HepG2 (cell line): Measurements from ENCODE around the gene EMC9. TPM values are rescaled to one million over a fixed set of nuclear protein-coding genes. Genes with fewer than 3 reads are reported as not detected.

ENCODE experiments used
- ARNT ChIP-seq: fragments of 450-650 bp; IDR thresholded peaks from 2 replicates; pipeline ENCODE4 v1.6.1; 2017
- IKZF5 ChIP-seq: IDR thresholded peaks from 2 replicates; pipeline ENCODE4 v1.6.1; 2018; ENCODE audit warnings: missing genetic modification reagents, mild to moderate bottlenecking, missing compliant biosample characterization
- MIXL1 ChIP-seq: IDR thresholded peaks from 2 replicates; pipeline ENCODE4 v1.6.1; 2016
- PAX8 ChIP-seq: sonication (generic); formaldehyde crosslinking; IDR thresholded peaks from 2 replicates; pipeline ENCODE4 v1.8.0; 2022; ENCODE audit warnings: mild to moderate bottlenecking, missing genetic modification reagents, borderline replicate concordance
- STAT6 ChIP-seq: sonication (generic); formaldehyde crosslinking; IDR thresholded peaks from 2 replicates; pipeline ENCODE4 v1.4.0; 2020; ENCODE audit warnings: missing genetic modification reagents, mild to moderate bottlenecking, borderline replicate concordance
- ZFP90 ChIP-seq: sonication (generic); formaldehyde crosslinking; IDR thresholded peaks from 2 replicates; pipeline ENCODE4 v1.8.0; 2022; ENCODE audit warnings: missing genetic modification reagents, mild to moderate bottlenecking, inconsistent platforms, borderline replicate concordance
- ZNF138 ChIP-seq: sonication (generic); formaldehyde crosslinking; IDR thresholded peaks from 2 replicates; pipeline ENCODE4 v1.5.0; 2020; ENCODE audit warnings: mild to moderate bottlenecking, low read depth, missing genetic modification reagents
- ZNF337 ChIP-seq: sonication (generic); formaldehyde crosslinking; IDR thresholded peaks from 2 replicates; pipeline ENCODE4 v1.5.1; 2020; ENCODE audit warnings: missing genetic modification reagents, low read depth, mild to moderate bottlenecking, borderline replicate concordance
- ZNF496 ChIP-seq: sonication (generic); formaldehyde crosslinking; IDR thresholded peaks from 2 replicates; pipeline ENCODE4 v1.8.1; 2023; ENCODE audit warnings: mild to moderate bottlenecking, moderate library complexity, missing genetic modification reagents; ENCODE audit not compliant: insufficient replicate concordance
- ZNF703 ChIP-seq: sonication (generic); formaldehyde crosslinking; IDR thresholded peaks from 2 replicates; pipeline ENCODE4 v1.5.1; 2020; ENCODE audit warnings: missing genetic modification reagents, mild to moderate bottlenecking, moderate library complexity, borderline replicate concordance
- ZNF792 ChIP-seq: IDR thresholded peaks from 2 replicates; pipeline ENCODE4 v1.6.1; 2016
- ZNF878 ChIP-seq: sonication (generic); formaldehyde crosslinking; IDR thresholded peaks from 2 replicates; pipeline ENCODE4 v1.8.1; 2023; ENCODE audit warnings: mild to moderate bottlenecking, missing genetic modification reagents, moderate library complexity
- polyA plus RNA-seq, 8 experiments: library from polyadenylated mRNA; depleted of rRNA in 3 of 8; stranded (reverse) in 7 of 8; unstranded in 1 of 8; fragments of >200 nt; fragmentation: Illumina TruSeq in 4 of 8; extraction: Trizol in 4 of 8; gene quantifications; 2 replicates each; pipeline versions ENCODE4 v1.2.1 to v1.2.3, GENCODE V29; 2011 to 2016; ENCODE audit warnings: low read depth in 4 of 8, missing spikeins in 1 of 8, mixed read lengths in 1 of 8; ENCODE audit not compliant: insufficient read depth in 1 of 8
- total RNA-seq, 5 experiments: library from RNA; depleted of rRNA; stranded (reverse); fragments of >200 nt; fragmentation: Illumina TruSeq; extraction: Trizol; gene quantifications; 2 replicates each; pipeline ENCODE4 v1.2.3, GENCODE V29; 2016; ENCODE audit warnings: low read depth in 1 of 5
- TF ChIP-seq, protein P1 (sequence below): sonication (generic); formaldehyde crosslinking; IDR thresholded peaks from 2 replicates; pipeline ENCODE4 v1.5.0; 2020; ENCODE audit warnings: missing genetic modification reagents, mild to moderate bottlenecking, borderline replicate concordance
- TF ChIP-seq, protein P2 (sequence below): sonication (generic); formaldehyde crosslinking; IDR thresholded peaks from 2 replicates; pipeline ENCODE4 v1.4.0; 2020; ENCODE audit warnings: mild to moderate bottlenecking, missing genetic modification reagents
- TF ChIP-seq, protein P3 (sequence below): sonication (generic); formaldehyde crosslinking; IDR thresholded peaks from 2 replicates; pipeline ENCODE4 v1.8.1; 2022; ENCODE audit warnings: mild to moderate bottlenecking, missing genetic modification reagents
- TF ChIP-seq, protein P4 (sequence below): sonication (generic); formaldehyde crosslinking; IDR thresholded peaks from 2 replicates; pipeline ENCODE4 v1.4.0; 2020; ENCODE audit warnings: missing genetic modification reagents; ENCODE audit errors: not compliant biosample characterization
- TF ChIP-seq, protein P5 (sequence below): IDR thresholded peaks from 2 replicates; pipeline ENCODE4 v1.6.1; 2016; ENCODE audit warnings: missing compliant biosample characterization, missing genetic modification reagents, borderline replicate concordance

Gene EMC9
- total and polyA plus RNA-seq, 2 of the 13 experiments (the other 11 are each of a cell fraction or from before 2014, with no cell fraction given) = 60.5 to 78.7 TPM

GRCh38 chr14:24146978-24147760, 5.8 kb upstream of the EMC9 start, which contains the start of gene RNF31 (continued):
- TF ChIP-seq STAT6 (no peak; the same call in 1 of the 2 replicates), ZFP90 (0 out of 2 replicates have a peak, but pooled peaks have one; percentile 5), IKZF5 (peak; percentile 32; the same call in 1 of the 2 replicates), ZNF138 (CRISPR knock-in tag) (peak; percentile 63; the same call in 1 of the 2 replicates), ZNF337 (CRISPR knock-in tag) (no peak), ZNF703 (CRISPR knock-in tag) (no peak), MIXL1 (CRISPR knock-in tag) (peak; percentile 26), ZNF496 (no peak), ZNF792 (no peak; the same call in 1 of the 2 replicates), ZNF878 (CRISPR knock-in tag) (no peak), ARNT (no peak), PAX8 (CRISPR knock-in tag) (no peak; the same call in 1 of the 2 replicates)
- TF ChIP-seq, protein P1, sequence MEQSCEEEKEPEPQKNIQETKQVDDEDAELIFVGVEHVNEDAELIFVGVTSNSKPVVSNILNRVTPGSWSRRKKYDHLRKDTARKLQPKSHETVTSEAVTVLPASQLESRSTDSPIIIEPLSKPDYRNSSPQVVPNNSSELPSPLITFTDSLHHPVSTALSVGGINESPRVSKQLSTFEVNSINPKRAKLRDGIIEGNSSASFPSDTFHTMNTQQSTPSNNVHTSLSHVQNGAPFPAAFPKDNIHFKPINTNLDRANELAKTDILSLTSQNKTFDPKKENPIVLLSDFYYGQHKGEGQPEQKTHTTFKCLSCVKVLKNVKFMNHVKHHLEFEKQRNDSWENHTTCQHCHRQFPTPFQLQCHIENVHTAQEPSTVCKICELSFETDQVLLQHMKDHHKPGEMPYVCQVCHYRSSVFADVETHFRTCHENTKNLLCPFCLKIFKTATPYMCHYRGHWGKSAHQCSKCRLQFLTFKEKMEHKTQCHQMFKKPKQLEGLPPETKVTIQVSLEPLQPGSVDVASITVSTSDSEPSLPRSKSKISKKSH (CRISPR knock-in tag) = no peak
- TF ChIP-seq, protein P2, sequence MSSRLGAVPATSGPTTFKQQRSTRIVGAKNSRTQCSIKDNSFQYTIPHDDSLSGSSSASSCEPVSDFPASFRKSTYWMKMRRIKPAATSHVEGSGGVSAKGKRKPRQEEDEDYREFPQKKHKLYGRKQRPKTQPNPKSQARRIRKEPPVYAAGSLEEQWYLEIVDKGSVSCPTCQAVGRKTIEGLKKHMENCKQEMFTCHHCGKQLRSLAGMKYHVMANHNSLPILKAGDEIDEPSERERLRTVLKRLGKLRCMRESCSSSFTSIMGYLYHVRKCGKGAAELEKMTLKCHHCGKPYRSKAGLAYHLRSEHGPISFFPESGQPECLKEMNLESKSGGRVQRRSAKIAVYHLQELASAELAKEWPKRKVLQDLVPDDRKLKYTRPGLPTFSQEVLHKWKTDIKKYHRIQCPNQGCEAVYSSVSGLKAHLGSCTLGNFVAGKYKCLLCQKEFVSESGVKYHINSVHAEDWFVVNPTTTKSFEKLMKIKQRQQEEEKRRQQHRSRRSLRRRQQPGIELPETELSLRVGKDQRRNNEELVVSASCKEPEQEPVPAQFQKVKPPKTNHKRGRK = no peak
- TF ChIP-seq, protein P3, sequence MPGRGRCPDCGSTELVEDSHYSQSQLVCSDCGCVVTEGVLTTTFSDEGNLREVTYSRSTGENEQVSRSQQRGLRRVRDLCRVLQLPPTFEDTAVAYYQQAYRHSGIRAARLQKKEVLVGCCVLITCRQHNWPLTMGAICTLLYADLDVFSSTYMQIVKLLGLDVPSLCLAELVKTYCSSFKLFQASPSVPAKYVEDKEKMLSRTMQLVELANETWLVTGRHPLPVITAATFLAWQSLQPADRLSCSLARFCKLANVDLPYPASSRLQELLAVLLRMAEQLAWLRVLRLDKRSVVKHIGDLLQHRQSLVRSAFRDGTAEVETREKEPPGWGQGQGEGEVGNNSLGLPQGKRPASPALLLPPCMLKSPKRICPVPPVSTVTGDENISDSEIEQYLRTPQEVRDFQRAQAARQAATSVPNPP (CRISPR knock-in tag) = peak; percentile 85
- TF ChIP-seq, protein P4, sequence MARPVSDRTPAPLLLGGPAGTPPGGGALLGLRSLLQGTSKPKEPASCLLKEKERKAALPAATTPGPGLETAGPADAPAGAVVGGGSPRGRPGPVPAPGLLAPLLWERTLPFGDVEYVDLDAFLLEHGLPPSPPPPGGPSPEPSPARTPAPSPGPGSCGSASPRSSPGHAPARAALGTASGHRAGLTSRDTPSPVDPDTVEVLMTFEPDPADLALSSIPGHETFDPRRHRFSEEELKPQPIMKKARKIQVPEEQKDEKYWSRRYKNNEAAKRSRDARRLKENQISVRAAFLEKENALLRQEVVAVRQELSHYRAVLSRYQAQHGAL (CRISPR knock-in tag) = peak; percentile 72
- TF ChIP-seq, protein P5, sequence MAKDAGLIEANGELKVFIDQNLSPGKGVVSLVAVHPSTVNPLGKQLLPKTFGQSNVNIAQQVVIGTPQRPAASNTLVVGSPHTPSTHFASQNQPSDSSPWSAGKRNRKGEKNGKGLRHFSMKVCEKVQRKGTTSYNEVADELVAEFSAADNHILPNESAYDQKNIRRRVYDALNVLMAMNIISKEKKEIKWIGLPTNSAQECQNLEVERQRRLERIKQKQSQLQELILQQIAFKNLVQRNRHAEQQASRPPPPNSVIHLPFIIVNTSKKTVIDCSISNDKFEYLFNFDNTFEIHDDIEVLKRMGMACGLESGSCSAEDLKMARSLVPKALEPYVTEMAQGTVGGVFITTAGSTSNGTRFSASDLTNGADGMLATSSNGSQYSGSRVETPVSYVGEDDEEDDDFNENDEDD = 0 out of 2 replicates have a peak, but pooled peaks have one; percentile 56
